NT2/D1 (cell line): ENCODE results near the gene ZBTB1.

Experiments
- SUZ12 ChIP-seq: IDR thresholded peaks from 2 replicates; pipeline ENCODE4 v1.6.1; 2011; ENCODE audit not compliant: insufficient read length, insufficient read depth; ENCODE audit errors: extremely low read depth
- YY1 ChIP-seq: IDR thresholded peaks from 2 replicates; pipeline ENCODE4 v1.6.1; 2011; ENCODE audit not compliant: insufficient read length, insufficient read depth
- ZNF274 ChIP-seq: IDR thresholded peaks from 2 replicates; pipeline ENCODE4 v1.6.1; 2011; ENCODE audit warnings: mild to moderate bottlenecking, low read depth, low read length

GRCh38 chr14:64562436-64562835 lies 57.9 kb downstream of the ZBTB1 start:
- TF ChIP-seq ZNF274 (no peak), YY1 (no peak), SUZ12 (no peak)
